Ecto neural progenitor cell (in vitro differentiated cells): ENCODE results near the gene LRRK1.
A peak's percentile ranks its signal among the peaks of the same experiment; 100 is the strongest.
"Not testable (repeated sequence)": the region's sequence is repeated elsewhere in the genome, so short reads cannot be mapped to it uniquely, and the experiment has no call there.

Experiments used
- DNase-seq: peaks from one replicate; pipeline ENCODE4 v3.0.0-alpha.2; 2018; ENCODE audit warnings: low spot score

LRRK1 gene

GRCh38 chr15:101092156-101092866 is 173.2 kb downstream of the LRRK1 start:
- DNase-seq = no peak

GRCh38 chr15:101092867-101093202 is 173.7 kb downstream of the LRRK1 start:
- no peak for DNase-seq

DNA sequence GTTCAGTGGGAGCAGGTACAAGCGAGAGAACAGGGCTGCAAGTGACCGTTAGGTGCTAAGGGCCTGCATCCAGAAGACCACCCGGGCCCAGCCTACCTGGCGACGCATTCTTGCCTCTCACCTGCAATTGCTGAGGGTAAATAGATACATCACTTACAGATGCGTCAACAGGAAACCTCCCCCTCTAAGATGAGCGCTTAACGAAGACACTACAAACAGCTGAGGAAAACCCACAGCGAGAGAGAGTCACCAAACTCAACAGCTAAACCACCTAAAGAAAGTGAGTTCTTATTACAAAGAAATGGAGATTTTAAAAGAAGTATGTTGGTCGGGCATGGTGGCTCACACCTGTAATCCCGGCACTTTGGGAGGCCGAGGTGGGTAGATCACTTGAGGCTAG is 174.8 kb downstream of the LRRK1 start:
- no peak for DNase-seq

- not testable (repeated sequence) for DNase-seq
These were observed 176.7 kb downstream of the LRRK1 start for GRCh38 chr15:101095796-101096406.

- no peak for DNase-seq
These were observed 178.0 kb downstream of the LRRK1 start for GRCh38 chr15:101097111-101097510.

DNA sequence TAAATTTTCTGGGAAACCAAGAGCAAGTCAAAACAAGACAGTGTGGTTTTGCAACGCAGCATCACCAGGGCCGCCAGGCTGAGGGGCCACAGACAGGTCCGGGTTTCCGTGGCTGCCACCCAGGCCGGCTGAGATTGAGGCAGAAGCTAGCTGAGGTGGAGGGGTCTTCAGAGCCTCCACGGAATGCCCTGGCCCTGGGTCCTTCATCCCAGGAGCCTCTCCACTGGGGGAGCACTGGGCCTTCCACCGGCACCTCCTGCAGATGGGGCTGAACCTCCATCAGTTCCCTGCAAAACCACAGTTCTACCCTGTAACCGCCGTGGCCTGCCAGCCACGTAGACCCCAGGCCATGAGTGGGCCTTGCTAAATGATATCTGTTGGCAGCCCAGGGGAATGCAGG is 180.0 kb downstream of the LRRK1 start:
- no peak for DNase-seq

DNA sequence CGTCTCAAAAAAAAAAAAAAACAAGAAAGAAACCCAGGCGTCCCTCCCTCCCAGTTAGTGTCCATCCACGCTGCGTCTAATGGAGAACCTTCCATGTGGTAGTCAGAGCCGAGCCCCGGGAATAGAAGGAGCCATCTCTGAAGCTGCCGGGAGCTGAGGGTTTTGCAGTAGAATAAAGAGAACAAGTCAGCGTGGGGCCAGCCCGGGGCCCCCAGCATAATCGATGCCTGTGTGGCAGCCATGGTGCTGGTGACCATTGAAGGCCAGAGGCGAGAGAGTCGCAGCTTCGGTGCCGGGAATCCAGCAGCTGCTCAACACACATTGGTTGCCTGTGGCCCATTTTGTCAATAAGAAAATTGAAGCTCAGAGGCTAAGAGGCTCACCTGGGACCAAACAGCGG is 181.0 kb downstream of the LRRK1 start:
- DNase-seq = peak; percentile 35

GRCh38 chr15:101100593-101101442 is 181.7 kb downstream of the LRRK1 start:
- DNase-seq = peak; percentile 44

GRCh38 chr15:101101676-101102075 is 182.5 kb downstream of the LRRK1 start:
- no peak for DNase-seq

DNA sequence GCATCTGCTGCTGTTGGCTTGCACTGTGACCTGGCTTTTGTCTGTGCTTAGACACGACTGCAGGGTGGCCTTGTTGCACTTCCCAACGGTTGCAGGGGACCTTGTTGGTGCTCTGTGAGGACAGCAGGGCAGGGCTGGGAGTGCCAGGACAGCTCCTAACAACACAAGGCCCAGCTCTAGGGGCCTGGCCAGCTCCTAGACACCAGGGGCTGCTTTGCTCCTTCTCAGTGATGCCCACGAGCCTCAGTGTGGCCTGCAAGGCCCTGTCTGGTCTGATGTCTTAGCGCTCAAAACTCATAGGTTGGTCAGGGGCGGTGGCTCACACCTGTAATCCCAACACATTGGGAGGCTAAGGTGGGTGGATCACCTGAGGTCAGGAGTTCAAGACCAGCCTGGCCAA is 183.6 kb downstream of the LRRK1 start:
- no peak for DNase-seq

GRCh38 chr15:101103598-101103997 is 184.4 kb downstream of the LRRK1 start:
- DNase-seq = peak; percentile 35

DNA sequence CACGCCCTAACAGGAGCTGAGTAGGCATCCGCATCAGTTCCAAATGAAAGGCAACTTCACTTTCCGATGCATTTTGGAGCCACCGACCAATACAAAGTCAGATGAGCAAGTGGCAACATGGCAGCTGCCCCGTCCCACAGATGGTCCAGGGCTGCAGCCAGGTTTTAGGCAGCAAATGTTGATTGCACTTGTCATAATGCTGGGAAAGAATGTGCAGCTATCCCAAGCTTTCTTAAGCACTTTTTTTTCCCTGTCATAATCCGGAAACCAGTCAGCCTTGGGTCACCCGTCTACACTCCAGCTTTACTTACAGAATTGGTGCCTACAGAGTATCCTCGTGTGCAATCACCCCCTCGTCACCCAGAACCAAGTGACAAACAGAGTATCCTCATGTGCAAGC is 185.0 kb downstream of the LRRK1 start:
- DNase-seq = peak; percentile 34

GRCh38 chr15:101105059-101105891 is 186.1 kb downstream of the LRRK1 start:
- peak; percentile 32 for DNase-seq

DNA sequence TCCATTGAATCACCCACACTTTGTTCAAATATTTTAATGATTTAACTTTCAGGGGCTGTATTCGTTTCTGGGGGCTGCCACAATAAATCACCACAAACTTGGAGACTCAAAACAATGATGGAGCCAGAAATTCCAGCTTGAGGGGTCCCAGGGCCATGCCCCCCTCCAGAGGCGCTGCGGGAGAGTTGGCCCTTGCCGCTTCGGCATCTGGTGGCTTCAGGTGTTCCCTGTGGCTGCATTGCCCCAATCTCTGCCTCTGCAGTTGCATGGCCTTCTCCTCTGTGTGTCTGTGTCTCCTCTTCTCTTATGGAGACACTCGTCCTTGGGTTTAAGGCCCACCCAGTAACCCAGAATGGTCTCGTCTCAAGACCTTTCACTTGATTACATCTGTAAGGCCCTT is 187.9 kb downstream of the LRRK1 start:
- no peak for DNase-seq

DNA sequence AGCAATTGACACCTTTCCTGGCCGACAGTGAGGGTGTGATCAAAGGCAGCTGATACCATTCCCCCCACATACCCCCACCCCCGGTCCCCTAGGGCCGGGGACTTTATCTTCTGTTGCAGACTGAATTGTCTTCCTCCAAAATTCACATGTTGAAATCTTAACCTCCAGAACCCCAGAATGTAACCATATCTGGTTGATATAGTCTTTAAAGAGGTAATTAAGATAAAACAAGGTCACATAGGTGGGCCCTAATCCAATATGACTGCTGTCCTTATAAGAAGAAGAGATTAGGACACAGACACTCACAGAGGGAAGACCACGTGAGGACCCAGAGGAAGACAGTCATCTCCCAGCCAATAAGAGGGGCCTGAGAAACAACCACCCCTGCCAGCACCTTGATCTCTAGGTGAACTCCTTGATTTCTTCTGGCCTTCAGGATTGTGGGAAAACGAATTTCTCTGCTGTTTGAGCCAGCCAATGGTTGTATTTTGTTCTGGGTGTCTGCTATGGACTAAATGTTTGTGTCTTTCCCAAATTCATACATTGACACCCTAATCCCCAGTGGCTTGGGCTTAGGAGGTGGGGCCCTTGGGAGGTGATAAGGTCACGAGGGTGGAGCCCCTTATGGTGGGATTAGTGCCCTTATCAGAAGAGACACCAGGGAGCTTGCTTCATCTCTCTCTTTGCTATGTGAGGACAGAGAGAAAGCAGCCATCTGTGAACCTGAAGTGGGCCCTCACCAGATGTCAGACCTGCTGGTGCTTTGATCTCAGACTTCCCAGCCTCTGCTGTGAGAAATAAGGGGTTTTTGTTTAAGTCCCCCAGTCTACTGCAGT is 188.7 kb downstream of the LRRK1 start:
- DNase-seq = peak; percentile 37

DNA sequence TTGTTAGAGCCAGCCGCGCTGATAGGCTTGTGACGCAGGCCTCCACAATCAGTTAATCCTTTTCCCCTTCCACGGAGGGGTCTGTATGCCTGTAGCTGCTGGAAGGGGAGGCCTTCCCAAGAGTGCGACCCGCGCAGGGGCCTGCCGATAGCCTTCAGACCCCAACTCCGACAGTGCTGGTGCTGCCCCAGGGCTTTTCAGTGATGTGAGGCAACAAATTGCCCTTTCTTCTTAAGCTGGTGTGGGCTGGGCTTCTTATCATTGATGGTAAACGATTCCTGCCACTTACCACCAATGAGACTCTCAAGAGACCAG is 189.3 kb downstream of the LRRK1 start:
- DNase-seq = peak; percentile 45

DNA sequence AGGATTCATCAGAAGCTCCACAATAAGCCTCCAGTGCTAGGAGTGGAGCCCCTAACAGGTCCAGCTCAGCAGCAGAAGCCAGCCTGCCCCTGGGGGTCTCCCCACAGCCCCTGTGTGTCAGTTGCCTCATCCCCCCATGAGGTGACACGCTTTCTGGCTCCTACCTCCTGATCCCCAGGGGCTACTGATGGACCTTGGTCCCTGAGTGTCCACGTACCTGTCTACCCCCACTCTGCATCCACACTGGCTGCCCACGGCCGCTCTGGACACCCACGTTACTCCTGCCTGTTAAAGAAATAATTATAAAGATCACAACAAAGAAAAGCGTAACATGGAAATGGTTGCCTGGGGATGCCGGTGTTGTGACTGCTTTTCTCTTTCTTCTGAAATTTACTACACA is 189.6 kb downstream of the LRRK1 start:
- DNase-seq = peak; percentile 37

DNA sequence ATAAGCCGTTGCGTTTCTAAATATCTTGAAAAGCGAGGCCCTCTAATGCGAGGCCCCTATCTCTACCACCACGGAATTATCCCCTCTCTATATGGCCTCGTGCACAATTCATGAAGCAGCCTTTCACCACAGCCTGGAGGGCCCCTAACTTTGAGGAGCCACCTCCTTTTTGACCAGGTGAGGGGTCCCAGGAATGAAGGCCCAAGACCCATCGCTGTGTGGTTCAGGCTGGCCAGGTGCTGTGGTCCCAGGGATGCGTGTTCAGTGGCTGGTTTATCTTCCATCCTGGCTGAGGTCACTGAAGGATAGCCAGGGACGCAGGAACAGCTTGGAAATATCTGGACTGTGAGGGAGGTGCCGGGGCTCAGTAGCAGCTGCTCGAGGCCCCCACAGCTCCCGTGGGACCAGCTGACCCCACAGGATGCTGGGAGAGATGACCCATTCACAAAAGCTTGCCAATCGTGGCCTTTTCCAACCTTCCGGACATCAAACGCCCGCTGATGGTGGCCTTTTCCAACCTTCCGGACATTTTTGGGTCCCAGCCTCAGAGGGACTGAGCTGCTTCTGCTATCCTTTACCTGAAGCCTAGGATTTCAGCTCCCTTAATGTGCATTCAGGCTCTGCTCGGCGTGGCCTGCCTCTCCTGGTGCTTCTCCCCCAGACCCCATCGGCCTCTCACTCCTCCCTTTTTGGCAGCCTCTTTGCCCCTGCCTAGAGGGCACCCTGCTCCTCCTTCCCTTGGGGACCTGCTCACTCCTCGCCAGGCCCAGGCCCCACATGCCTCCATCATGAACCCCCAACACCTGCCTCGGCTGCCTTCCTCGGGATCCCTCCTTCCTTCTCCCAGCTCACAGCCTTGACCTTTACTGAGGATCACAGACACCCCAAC is 191.8 kb downstream of the LRRK1 start:
- peak; percentile 32 for DNase-seq

DNA sequence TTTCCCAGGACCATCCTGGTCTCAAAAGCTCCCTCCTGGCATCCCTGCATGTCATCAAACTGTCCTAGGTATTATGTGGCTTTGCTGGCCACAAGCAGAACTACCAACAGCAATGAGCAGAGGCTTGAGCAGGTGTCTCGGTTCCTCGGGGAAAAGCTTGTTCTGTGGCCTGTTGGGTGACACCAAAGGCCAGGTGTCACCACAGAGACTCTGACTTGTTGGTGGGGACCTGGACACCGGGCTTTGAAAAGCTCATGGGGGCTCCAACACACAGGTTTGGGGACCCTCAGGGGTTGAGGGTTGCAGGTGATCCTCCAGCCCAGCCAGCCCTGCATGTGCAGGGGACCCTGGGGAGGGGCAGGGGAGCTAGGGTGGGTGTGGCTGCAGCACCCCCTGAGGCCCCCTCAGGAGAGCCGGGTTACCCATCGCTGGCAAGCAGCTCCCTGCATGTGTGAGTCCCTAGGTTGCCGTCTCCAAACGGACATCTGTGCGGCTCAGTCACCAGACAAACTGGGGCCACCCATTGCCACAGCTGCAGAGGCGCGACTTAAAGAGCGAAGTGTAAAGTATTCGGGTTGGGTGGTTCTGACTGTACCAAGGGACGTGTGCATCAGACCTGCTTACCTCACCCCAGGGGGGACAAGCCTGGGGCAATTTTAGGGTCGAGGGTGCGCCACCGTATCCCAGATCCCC is 192.6 kb downstream of the LRRK1 start:
- DNase-seq = no peak
